Cardiac ventricle fibroblast (primary cell): ENCODE data around the gene LGALS13. TPM values are rescaled to one million over a fixed set of nuclear protein-coding genes. Genes with fewer than 3 reads are reported as not detected.

Source experiments
- total RNA-seq: library from RNA; depleted of rRNA; stranded (reverse); fragments of >200 nt; gene quantifications from 2 replicates; pipeline ENCODE4 v1.2.3, GENCODE V29; 2015

LGALS13 gene, protein sequence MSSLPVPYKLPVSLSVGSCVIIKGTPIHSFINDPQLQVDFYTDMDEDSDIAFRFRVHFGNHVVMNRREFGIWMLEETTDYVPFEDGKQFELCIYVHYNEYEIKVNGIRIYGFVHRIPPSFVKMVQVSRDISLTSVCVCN
- total RNA-seq = not detected in 2 replicates

DNA sequence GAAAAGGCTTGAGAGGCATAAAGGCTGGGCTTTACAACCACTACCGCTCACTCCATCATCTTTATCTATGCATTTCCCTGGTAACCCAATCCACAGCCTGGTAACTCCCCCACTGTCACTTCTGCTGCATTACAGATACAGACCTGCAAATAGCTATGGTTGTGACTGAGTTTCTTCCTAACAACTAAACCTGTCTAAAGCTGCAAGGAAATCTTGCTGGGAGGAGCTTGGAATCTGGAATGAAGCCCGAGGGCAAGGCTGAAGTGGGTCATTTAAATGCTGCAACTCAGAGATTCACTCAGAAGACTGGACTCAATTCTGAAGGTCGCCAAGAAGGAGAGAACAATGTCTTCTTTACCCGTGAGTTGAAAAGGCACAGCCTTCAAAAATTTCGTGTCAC is at the start of gene LGALS13:
TSS of gene LGALS13 (plus strand) at position 301 of the 400 bp plus-strand sequence. CDS start at position 346, 45 bp downstream.

GRCh38 chr19:39655613-39656012 is 53.3 kb downstream of the LGALS13 start, which contains the start of gene LGALS16:
Gene LGALS16 (plus strand): TSS chr19:39655913. CDS start chr19:39655962, 49 bp downstream.

Other genes with a start within 250 kb of the LGALS13 start
- 30.0 and 43.1 TPM in 2 replicates for gene PAF1, start 211.4 kb upstream of the LGALS13 start, total RNA-seq
- gene MED29, start 211.1 kb upstream of the LGALS13 start, total RNA-seq = 23.6 and 42.9 TPM in 2 replicates
- gene ZFP36, start 195.7 kb upstream of the LGALS13 start, total RNA-seq = 61.9 and 72.9 TPM in 2 replicates
- gene PLEKHG2, start 189.9 kb upstream of the LGALS13 start, total RNA-seq = 21.7 and 31.7 TPM in 2 replicates
- gene RPS16, start 166.6 kb upstream of the LGALS13 start, total RNA-seq = 979 and 1,035 TPM in 2 replicates
- 75.4 and 89.8 TPM in 2 replicates for gene SUPT5H, start 156.9 kb upstream of the LGALS13 start, total RNA-seq
- 49.4 and 51.1 TPM in 2 replicates for gene TIMM50, start 121.7 kb upstream of the LGALS13 start, total RNA-seq
- gene DLL3, start 103.6 kb upstream of the LGALS13 start, total RNA-seq = 0.50 and 0.68 TPM in 2 replicates
- not detected in 2 replicates for gene SELENOV, start 87.4 kb upstream of the LGALS13 start, total RNA-seq
- gene EID2B, start 69.7 kb upstream of the LGALS13 start, total RNA-seq = 1.5 and 1.6 TPM in 2 replicates
- 9.4 and 12.3 TPM in 2 replicates for gene EID2, start 62.4 kb upstream of the LGALS13 start, total RNA-seq
- not detected in 2 replicates for gene LGALS16, start 53.4 kb downstream of the LGALS13 start, total RNA-seq
- gene LGALS14, start 102.0 kb downstream of the LGALS13 start, total RNA-seq = not detected in 2 replicates
- gene CLC, start 135.5 kb downstream of the LGALS13 start, total RNA-seq = not detected in 2 replicates
- not detected in 2 replicates for gene LEUTX, start 176.3 kb downstream of the LGALS13 start, total RNA-seq
- 12.7 and 13.0 TPM in 2 replicates for gene DYRK1B, start 231.6 kb downstream of the LGALS13 start, total RNA-seq
- gene FBL, start 243.9 kb downstream of the LGALS13 start, total RNA-seq = 124 and 129 TPM in 2 replicates